Dermis blood vessel endothelial cell (primary cell): ENCODE results near the gene NARS2. TPM values are rescaled to one million over a fixed set of nuclear protein-coding genes. Genes with fewer than 3 reads are reported as not detected.
"Not testable (repeated sequence)": the region's sequence is repeated elsewhere in the genome, so short reads cannot be mapped to it uniquely, and the experiment has no call there.

ENCODE experiments used
- DNase-seq: peaks from one replicate; pipeline ENCODE4 v3.0.0; 2010
- total RNA-seq: library from RNA; depleted of rRNA; stranded (reverse); fragments of >200 nt; gene quantifications from 2 replicates; pipeline ENCODE4 v1.2.3, GENCODE V29; 2014

NARS2 gene
- total RNA-seq, 1 donor from 2014 or later: 15.5 TPM

DNA sequence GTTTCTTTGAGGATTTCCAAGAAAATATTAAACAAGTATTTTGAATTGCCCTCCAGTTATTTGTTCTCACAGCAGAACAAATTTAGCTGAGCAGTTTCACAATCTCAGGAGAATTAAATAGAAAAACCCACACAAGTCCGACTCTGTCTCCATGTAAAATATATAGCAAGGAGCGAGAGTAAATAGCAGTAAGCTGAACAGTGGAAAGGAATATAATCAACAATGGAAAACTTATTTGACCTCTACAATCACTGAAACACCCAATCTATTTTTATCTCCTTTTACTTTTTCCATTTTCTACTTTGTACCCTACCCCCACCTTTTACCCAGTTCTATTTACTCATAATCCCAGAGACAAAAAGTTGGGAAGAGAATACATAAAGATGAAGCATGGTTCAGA lies 34.4 kb downstream of the NARS2 start:
- DNase-seq: no peak

DNA sequence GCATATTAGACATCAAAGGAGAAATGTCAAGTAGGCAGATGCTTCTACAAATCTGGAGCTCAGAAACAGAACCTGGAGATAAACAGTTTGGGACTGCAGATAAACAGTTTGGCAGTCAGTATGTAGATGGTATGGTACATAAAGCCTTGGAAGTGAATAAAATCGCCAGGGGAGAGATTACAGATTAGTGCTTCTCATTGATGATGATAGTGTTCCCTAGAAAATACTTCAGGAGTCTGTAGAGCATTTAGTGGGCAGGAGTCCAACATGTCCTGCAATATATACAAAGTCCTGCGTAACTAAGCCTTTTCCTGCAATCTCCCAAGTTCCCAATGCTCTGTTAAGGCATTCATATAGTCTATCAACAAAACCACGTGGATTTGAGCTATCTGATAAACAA lies 35.2 kb downstream of the NARS2 start:
- no peak for DNase-seq

DNA sequence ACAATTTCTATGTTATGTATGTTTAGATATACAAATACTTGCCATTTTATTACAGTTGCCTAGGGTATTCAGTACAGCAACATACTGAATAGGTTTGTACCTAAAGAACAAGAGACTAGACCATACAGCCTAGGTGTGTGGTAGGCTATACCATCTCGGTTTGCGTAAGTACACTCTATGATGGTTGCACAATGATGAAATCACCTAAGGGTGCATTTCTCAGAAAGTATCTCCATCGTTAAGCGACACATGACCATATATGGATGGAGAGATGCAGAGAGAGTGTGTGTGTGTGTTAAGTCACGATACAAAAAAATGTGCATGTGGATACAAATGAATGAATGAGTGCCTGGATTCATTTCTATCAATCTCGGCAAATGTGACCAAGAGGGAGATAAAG lies 37.7 kb downstream of the NARS2 start:
- DNase-seq: no peak

DNA sequence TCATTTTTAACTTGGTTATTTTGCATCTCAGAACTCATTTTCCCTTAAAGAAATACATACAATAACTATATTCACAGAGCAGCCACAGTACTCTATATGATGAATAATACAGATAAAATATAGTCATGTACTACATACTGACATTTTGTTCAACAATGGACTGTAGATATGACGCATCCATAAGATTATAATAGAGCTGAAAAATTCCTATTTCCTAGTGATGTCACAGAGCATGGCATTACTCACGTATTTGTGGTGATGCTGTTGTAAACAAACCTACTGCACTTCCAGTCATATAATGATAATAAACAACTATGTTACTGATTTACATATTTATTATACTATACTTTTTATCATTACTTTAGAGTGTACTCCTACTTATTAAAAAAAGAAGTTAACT lies 38.7 kb downstream of the NARS2 start:
- DNase-seq: peak; percentile 48

DNA sequence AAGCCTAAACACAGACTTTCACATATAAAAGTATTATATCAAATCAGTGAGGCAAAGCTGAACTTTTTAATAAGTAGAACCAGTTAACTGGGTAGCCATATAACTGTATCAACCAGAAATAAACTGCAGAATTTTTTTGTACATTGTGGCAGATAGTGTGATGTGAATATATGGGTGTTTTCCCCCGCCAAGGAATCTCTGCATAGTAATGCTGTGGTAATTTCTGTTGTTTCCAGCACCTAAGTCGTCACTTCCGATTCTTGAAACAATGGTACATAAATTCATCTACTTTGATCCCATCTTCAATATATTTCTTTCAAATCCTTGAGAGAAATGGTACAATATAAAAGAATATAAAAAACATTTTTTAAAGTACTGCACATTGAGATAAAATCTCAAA lies 39.6 kb downstream of the NARS2 start:
- DNase-seq: no peak

DNA sequence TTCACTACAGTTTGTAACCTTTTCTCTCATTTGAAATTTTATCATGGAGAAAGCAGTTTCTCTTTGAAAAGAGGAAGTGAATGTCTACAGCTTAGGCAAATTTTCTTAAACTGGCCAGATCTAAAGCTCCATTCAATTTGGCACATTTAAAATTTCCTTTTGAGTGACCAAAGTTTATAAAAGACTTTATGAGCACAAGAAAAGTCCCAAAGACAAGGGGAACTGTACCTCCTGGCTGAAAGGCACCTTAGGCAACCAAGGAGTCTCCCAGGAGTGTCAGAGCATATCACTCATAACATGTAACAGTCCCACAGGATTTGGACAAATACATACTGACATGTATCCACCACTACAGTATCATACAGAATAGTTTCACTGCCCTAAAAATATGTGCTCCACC lies 41.3 kb downstream of the NARS2 start:
- DNase-seq: no peak

DNA sequence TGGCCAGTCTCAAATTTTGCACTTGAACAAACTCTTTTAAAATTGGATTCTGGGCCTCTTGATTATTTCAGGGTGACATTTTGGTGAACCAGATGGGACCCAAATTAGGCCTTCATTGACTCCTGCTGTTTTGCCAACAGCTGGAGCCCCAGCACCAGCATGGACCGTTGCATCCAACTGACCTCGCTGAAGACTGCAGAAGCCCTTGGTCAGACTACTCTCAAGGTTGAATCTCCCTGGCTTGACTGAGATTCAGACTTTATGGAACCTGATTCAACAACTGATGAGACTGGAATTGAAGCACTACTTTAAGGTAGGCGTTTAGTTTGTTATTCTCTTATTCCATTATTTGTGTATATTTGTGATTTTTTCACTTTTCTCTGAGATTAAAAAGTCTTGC lies 41.7 kb downstream of the NARS2 start:
- DNase-seq: no peak

DNA sequence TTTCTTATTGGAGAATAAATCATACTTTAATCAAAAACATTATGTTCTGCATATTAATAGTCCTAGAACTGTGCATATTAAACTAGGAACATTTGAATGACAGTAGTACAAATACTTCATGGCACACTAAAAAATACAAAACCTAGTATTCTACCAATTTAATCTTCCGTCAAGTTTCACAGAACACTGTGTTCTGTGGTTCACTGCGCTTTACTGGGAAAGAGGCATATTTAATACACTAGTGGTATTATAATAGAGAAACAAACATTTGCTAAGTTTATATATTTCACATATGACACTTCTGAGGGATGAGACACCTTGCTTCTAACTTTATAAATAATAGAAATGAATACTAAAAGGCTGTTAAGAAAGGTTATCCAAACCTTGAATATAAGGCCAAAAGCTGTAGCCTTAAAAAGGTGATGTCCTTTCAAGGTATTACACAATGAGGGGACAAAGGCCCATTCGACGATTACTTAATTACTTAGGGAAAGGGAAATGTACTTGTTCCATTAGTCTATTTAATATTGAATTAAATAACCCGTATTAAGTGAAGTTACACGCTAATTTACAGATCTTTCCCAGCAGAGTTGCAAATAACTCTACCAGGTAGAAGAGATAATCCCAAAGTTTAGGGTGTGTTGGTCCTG lies 48.0 kb downstream of the NARS2 start:
- DNase-seq: no peak

DNA sequence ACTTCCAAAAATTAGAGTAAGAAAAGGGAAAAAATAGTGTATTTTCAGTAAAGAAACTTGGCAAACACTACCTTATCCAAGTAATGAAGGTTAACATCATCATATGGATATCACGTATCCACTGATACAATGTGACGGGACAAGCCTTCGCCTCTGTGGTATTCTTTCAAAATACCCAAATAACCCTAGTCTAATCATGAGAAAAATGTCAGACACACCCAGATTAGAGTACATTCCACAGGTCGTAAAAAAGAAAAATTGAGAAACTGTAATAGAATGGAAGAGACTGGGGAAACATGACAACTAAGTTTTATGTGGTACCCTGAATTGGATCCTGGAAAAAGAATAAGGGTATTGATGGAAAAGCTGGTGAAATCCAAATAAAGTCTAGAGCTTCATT lies 48.9 kb downstream of the NARS2 start:
- DNase-seq: no peak

DNA sequence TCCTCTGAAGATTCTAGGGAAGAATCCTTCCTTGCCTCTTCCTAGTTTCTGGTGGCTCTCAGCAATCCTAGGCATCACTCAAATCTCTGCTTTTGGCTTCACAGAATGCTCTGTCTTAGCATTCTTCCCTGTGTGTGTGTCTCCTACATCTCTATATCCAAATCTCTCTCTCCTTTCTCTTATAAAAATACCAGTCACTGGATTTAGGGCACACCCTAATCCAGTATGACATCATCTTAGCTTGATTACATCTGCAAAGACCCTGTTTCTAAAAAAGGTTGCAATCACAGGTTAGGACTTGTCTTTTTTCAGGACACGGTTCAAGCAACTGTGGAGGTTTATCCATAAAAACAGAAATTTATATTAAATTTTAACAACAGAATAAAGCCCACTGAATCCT lies 54.4 kb downstream of the NARS2 start:
- DNase-seq: no peak

DNA sequence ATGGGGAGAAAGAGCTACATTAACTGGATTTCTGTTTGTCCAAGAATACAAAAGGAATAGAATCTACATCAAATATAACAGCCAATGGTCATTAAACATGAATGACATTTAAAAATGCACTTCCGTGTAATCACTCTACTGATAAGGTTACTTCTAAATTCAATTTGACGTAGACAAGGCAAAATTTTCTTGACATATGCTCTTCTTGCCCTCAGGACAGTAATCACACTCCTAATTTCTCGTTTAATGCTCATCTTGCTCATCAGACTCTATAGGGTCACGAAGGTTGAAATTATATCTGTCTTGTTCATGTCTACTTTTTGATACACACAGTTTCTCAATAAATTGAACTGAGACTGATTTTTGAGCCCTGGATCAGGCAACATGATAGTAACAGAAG lies 58.4 kb downstream of the NARS2 start:
- no peak for DNase-seq

DNA sequence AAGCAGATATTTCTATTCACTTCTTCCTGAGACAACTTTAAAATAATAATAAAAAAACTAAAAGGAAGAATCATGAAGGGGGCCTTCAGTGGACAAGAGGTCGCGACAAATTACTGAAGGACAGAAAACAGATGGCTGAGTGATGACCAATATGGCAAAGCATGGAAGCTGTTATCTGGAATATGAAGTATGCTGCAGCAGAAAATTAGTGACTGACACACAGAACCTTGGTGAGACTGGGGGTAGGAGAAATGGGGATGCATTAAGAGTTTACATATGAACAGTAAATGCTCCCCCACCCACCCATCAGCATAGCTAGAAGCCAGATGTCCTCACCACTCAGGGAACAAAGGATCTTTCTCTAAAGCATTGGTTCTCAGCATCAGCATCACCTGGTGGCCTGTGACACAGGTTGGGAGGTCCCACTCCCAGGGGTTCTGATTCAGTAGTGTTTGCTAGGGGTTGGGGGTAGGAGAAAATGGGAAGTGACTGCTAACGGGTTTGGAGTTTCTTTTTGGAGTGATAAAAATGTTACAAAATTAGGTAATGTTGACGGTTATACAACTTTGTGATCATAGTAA lies 59.7 kb downstream of the NARS2 start:
- DNase-seq: no peak

DNA sequence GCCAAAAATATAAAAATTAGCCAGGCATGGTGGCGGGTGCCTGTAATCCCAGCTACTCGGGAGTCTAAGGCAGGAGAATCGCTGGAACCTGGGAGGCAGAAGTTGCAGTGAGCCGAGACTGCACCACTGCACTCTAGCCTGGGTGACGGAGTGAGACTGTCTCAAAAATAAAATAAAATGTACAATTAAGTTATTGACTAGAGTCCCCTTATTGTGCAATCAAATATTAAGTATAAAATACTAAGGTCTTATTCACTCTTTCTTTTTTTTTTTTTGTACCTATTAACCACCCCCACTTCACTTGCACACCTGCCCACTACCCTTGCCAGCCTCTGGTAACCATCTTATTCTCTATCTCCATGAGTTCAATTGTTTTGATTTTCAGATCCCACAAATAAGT lies 61.6 kb downstream of the NARS2 start:
- DNase-seq: not testable (repeated sequence)

DNA sequence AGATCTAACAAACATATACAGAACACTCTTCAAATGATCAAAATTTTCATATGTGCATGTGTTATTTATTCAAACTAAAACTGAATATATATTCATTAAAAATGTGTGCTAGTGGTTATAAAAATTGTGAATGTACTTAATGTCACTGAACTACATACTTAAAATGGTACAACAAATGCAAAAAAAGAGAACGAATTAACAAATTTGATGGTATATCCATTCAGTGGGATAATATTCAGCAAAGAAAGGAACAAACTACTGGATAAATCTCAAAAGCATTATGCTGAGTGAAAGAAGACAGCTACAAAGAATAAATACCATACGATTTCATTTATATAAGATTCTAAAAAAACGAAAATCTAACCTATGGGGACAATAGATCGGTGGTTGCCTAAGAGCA lies 64.1 kb downstream of the NARS2 start:
- no peak for DNase-seq

DNA sequence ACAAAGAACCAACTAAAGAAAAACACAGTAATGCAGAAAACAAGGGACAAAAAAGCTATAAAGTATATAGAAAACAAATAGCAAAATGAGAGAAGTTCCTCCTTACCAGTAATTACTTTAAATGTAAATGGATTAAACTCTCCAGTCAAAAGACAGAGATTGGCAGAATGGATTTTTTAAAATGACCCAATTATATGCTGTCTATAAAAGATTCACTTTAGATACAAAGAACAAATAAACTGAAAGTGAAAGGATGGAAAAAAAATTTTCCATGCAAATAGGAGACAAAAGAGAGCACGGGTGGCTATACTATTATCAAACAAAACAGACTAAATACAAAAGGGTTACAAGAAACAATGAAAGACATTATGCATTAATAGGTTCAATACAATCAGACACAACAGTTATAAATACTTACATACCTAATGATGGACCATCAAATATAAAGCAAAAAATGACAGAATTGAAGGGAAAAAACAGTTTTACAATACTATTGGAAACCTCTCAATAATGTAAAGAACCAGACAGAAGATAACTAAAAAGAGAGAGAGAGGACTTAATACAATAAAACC lies 64.6 kb downstream of the NARS2 start:
- no peak for DNase-seq

DNA sequence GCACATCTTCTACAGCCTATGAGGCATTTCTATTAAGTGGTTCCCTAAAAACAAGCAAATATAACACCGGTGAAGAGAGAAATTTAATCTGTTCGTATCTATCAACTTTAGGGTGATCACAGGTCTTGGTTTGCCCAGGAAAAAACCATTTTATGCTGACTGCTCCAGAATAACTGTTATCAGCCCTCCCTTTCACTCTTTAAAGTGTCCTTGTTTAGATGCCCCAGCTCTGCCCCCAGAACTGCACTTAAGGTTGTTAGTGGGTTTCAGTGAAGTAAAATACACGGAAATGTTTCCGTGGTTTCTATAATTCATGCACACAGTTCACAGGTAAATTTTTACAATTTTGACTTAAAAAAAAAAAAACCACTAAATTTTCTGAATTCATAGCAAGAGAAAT lies 70.0 kb downstream of the NARS2 start:
- no peak for DNase-seq

DNA sequence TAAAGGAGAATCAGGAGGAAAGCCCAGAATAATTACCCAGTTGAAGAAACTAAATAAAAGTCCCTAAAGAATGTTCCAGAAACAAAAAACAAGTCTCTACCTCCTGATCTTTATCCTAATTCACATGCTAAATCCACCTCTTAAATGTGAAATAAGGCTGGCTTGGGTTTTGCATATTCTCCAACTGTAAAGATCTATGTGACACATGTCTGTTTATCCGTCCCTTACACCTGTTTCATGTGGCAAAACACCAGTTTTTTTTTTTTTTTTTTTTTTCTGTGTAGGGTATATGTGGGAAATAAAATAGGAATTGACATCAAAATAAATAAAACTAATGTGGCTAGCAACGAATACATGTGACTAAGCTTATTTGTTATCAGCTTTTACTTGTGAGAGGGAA lies 70.5 kb downstream of the NARS2 start:
- DNase-seq: no peak

DNA sequence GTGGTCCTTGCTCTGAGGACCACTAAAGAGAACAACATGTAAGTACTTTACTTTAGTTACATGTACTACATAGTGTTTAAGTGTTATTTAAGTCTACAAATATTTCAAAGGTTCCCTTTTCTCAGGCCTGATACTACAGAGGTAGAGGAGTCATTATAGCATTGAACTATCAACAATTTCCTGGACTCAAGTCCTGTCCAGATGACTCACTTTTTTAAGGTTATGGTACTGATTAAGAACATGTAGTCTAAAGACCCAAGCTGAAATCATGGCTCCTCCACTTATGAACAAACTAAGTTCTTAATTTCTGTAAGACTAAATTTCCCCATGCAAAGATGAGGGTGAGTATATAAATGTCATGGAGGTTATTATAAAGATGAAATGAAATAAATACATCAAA lies 74.7 kb downstream of the NARS2 start:
- peak; percentile 19 for DNase-seq

DNA sequence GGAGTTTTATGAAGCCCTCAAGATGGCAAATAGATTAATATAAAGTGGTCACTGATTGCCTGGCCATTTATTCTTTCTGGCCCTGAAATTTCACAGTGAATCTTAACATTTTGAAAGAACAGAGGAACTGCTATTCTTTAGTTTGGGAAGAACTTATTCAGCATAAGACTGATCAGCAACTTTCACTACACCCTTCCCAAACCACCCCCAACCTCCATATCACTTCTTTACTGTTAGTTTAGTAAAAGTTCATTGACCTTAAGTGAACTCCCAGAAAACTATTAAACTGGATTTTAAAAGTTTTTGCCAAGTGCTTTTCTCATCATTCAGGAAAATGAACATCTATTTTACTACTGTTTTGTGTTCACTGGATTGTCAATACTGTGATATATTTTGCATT lies 77.4 kb downstream of the NARS2 start:
- DNase-seq: no peak

DNA sequence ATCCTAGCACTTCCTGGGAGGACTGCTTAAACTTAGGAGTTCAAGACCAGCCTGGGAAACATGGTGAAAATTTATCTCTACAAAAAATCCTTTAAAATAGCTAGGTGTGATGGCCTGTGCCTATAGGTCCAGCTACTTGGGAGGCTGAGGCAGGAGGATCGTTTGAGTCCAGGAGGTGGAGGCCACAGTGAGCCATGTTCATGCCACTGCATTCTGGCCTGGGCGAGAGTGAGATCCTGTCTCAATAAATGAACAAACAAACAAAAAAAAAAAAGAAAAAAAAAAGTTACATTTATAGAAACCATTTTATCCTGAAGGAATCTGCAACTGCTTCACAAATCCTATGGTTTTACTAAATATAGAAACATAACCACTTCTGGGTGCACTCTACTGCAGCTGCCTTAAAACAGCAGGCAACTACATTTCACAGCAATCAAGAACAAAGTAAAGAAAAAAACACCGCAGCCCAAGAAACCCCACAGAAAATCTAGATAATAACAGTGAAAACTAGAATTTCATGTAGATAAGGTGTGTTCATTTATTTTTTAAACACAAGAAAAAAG lies 81.2 kb downstream of the NARS2 start:
- no peak for DNase-seq

DNA sequence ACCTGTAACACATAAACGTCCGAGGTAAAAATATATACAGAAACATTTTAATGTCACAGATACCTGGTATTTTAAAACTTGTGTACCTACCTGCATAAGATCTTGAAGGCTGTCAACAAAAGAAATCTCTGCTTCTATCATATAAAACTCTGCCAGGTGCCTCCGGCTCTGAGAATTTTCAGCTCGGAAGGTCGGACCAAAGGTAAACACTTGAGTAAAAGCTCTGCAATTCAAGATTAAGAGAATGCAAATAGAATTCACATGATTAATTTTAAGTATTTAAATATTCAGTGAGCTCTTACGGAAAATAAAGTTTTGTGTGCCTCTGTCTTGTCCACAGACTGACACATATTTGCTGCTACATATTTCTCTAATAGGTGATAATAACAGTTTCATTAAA lies 81.7 kb downstream of the NARS2 start:
- DNase-seq: no peak

DNA sequence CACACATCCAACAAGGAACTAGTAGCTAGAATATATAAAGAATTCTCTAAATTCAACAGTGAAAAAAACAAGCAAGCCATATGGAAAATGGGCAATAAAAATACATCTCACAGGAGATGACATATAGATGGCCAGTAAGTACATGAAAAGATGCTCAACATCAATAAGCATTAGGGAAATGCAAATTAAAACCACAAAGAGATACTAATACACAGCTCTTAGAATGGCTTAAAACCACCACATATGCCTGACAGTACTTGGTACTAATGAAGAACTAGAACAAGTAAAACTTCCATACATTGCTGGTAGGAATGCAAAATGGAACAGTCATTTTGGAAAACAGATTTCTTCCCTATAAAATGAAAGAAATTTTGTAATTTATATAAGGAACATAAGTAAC lies 85.5 kb downstream of the NARS2 start:
- no peak for DNase-seq

DNA sequence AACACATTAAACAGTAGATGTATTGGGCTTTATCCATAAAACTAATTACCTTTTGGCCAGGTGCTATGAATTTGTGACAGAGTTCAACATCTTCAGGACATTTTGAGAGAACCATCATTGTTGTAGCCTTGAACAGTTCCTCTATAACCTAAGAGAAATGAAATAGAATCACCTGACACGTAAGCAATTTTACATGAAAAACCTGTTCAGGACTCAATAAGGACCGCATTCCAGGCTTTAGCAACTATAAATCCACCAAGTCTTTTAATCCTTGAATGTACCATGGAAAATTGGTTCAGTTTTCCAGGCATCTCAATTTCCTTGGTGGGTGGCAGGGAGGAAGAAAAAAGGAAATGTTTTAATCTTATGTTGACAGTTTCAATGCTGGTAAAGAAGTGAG lies 96.1 kb downstream of the NARS2 start:
- no peak for DNase-seq

DNA sequence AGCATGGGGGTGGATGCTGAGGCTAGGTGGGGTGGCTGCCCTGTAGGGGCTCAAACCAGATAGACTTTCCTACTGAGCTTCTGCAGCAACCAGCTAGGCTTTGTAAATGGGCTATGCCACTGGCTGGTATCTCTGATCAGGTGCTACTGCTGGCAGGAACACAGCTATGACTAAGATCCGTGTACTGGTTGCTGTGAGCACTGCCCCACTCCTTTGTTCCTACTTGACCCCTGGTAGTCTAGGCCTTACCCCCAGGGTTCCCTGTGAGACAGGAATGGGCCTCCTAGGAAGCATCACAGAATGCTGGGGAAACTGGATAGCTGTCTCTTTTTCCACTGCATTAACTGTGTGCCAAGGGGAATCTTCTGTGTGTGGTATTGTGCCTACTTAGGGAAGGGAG lies 98.6 kb downstream of the NARS2 start:
- DNase-seq: peak; percentile 35

DNA sequence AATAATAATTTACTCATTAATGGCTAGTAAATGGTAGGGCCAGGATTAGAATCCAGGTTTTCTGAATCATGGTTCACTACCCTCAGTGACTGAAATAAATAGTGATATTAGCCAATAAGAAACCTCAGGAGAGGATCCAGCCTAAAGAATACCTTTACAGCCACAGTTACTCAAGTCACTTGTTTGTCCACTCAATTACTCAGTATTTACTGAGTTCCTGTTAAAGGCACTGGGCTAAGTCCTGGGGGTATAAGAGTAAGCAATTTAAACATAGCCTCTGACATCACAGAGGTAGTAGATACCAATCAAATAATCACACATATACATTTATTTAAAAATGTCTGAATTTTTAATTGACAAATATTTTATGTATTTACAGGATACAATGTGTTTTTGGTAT lies 100.2 kb downstream of the NARS2 start:
- no peak for DNase-seq
